ENCODE measurements around the gene WDR18.

DNA sequence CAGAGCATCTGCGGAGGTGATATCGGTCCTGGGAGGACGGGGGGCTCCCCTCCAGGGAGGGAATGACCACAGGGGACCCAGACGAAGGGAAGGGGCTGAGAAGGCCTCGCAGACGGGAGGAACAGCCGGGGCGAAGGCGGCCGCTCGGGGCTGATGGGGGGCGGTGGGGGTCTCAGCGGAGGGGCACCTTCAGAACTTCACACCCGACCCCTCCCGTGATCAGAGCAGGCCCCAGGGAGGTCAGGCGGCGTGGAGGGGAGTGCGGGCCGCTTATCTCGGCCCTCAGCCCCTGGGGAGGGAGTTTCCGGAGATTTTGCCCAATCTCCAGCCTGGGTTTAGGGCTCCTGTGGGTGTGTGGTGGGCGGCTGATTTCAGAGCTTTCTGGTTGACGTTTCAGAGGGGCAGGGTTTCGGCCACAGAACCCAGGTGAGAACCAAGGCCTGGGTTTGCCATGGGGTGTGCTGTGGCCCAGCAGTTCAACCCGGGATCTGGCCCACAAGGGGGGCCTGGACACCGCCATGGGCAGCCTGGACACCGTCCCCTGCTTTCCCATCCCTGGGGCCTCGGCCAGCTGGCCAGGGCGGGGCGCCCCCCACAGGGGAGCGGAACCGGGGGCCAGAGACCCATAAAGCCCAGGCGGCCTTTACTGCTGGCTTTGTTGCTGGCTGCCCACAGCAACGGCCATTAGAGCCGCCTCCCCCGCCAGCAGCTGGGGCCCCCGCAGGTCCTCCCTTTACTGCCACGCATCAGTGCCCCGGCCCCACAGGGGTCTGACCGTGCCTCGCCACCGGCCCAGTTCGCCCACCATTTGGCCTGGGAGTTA, 29.3 kb upstream of the WDR18 start:
- TF ChIP-seq, protein P1, sequence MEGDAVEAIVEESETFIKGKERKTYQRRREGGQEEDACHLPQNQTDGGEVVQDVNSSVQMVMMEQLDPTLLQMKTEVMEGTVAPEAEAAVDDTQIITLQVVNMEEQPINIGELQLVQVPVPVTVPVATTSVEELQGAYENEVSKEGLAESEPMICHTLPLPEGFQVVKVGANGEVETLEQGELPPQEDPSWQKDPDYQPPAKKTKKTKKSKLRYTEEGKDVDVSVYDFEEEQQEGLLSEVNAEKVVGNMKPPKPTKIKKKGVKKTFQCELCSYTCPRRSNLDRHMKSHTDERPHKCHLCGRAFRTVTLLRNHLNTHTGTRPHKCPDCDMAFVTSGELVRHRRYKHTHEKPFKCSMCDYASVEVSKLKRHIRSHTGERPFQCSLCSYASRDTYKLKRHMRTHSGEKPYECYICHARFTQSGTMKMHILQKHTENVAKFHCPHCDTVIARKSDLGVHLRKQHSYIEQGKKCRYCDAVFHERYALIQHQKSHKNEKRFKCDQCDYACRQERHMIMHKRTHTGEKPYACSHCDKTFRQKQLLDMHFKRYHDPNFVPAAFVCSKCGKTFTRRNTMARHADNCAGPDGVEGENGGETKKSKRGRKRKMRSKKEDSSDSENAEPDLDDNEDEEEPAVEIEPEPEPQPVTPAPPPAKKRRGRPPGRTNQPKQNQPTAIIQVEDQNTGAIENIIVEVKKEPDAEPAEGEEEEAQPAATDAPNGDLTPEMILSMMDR (conservative IDR thresholded peaks at IDR 0.05; ENCODE audit: low read length) = no peak
- TF ChIP-seq EZH2phosphoT487 (IDR thresholded peaks at IDR 0.05; ENCODE audit: borderline replicate concordance) = no peak

Measured in Loucy (cell line).